GM12878 (cell line): ENCODE measurements around the gene NEAT1. TPM values are rescaled to one million over a fixed set of nuclear protein-coding genes. Genes with fewer than 3 reads are reported as not detected.

Experiments used
- ATAC-seq: fragments of 200-7000 bp; cut with Tn5 transposase; 3 replicates; pipeline ENCODE4 v1.9.1; 2020; ENCODE audit warnings: mild to moderate bottlenecking, moderate library complexity
- BruUV-seq: library from RNA; stranded (reverse); fragments of 400-500 nt; replicated peaks from 2 replicates; lab custom pipeline; 2021; lab: Mats Ljungman, UMichigan
- CTCF ChIA-PET: fragments of 300-600 bp; sonication (Branson Sonifier 250); formaldehyde crosslinking; extraction: SDS; loops from one replicate; lab custom pipeline; 2021; ENCODE audit warnings: inconsistent platforms; lab: Yijun Ruan, JAX
- POLR2A ChIA-PET: fragments of 350-600 bp; formaldehyde crosslinking; extraction: SDS; loops from one replicate; lab custom pipeline; 2021; ENCODE audit warnings: inconsistent platforms; lab: Charles Lee
- RAD21 ChIA-PET: fragments of 300-600 bp; sonication (Branson Sonifier 250); formaldehyde crosslinking; loops from one replicate; lab custom pipeline; 2023; ENCODE audit warnings: antibody characterized with exemption; ENCODE audit not compliant: unreplicated experiment; lab: Charles Lee
- SMC1A ChIA-PET: fragments of 300-600 bp; sonication (Branson Sonifier 250); formaldehyde crosslinking; loops from one replicate; lab custom pipeline; 2023; ENCODE audit not compliant: unreplicated experiment, uncharacterized antibody; lab: Charles Lee
- DNase-seq: peaks from one replicate; pipeline ENCODE4 v3.0.0-alpha.2; 2011; ENCODE audit warnings: low read depth, low spot score
- FAIRE-seq: peaks from 3 replicates; lab custom pipeline; 2011; peaks lifted over from hg19 to GRCh38; lab: Jason Lieb, UNC
- H2AFZ ChIP-seq: 2 replicates; pipeline ENCODE4 v1.6.0; 2011; ENCODE audit warnings: low read depth, low read length, control low read depth; ENCODE audit not compliant: control insufficient read depth
- H3K27ac ChIP-seq: 2 replicates; pipeline ENCODE4 v1.5.1; 2011; ENCODE audit warnings: control low read depth; ENCODE audit not compliant: control insufficient read depth, insufficient read depth
- H3K27me3 ChIP-seq, 2 experiments: replicated peaks in 1 of 2; 2 replicates each; pipeline versions ENCODE4 v1.6.0 to v1.6.1; 2011; ENCODE audit warnings: low read length in 1 of 2; ENCODE audit not compliant: control insufficient read depth in 2 of 2, insufficient read depth in 2 of 2
- H3K36me3 ChIP-seq, 2 experiments: 2 replicates each; pipeline ENCODE4 v1.5.1; 2011; ENCODE audit warnings: low read length in 1 of 2; ENCODE audit not compliant: control insufficient read depth in 2 of 2, insufficient read depth in 2 of 2
- H3K4me1 ChIP-seq: 2 replicates; pipeline ENCODE4 v1.6.1; 2011; ENCODE audit warnings: mild to moderate bottlenecking, low read length, moderate library complexity, mixed read lengths; ENCODE audit not compliant: control insufficient read depth, insufficient read depth
- H3K4me2 ChIP-seq: 2 replicates; pipeline ENCODE4 v1.6.0; 2011; ENCODE audit warnings: control low read depth; ENCODE audit not compliant: control insufficient read depth, insufficient read depth
- H3K4me3 ChIP-seq: fragments of 200-600 bp; sonication (generic); 2 replicates; pipeline ENCODE4 v1.5.1; 2016
- H3K79me2 ChIP-seq: 2 replicates; pipeline ENCODE4 v1.6.0; 2011; ENCODE audit warnings: low read length; ENCODE audit not compliant: control insufficient read depth, insufficient read depth
- H3K9ac ChIP-seq: 2 replicates; pipeline ENCODE4 v1.8.0; 2011; ENCODE audit warnings: low read length, control low read depth, mixed read lengths; ENCODE audit not compliant: control insufficient read depth, insufficient read depth
- H3K9me3 ChIP-seq: replicated peaks from 3 replicates; pipeline ENCODE4 v1.5.1; 2011; ENCODE audit warnings: mild to moderate bottlenecking, low read length; ENCODE audit not compliant: control insufficient read depth, insufficient read depth
- H4K20me1 ChIP-seq: 2 replicates; pipeline ENCODE4 v1.6.0; 2011; ENCODE audit not compliant: control insufficient read depth, insufficient read depth
- BCLAF1 ChIP-seq: fragments of 450-650 bp; IDR thresholded peaks from 2 replicates; pipeline ENCODE4 v1.6.1; 2017; ENCODE audit warnings: antibody characterized with exemption, mild to moderate bottlenecking, moderate library complexity
- BHLHE40 ChIP-seq, 2 experiments: fragments of 450-650 bp in 1 of 2; IDR thresholded peaks; 2 replicates each; pipeline ENCODE4 v1.6.1; 2011 to 2017; ENCODE audit warnings: low read depth in 2 of 2, borderline replicate concordance in 1 of 2, improper control_type of control experiment in 1 of 2, low read length in 1 of 2, mild to moderate bottlenecking in 1 of 2
- NFXL1 ChIP-seq: fragments of 450-650 bp; IDR thresholded peaks from 2 replicates; pipeline ENCODE4 v1.6.1; 2017; ENCODE audit warnings: antibody characterized with exemption, mild to moderate bottlenecking, borderline replicate concordance
- POLR2AphosphoS2 ChIP-seq: IDR thresholded peaks from 2 replicates; pipeline ENCODE4 v1.6.1; 2011; ENCODE audit warnings: low read depth, mild to moderate bottlenecking, low read length, improper control_type of control experiment, moderate library complexity
- USF2 ChIP-seq: IDR thresholded peaks from 2 replicates; pipeline ENCODE4 v1.6.1; 2011; ENCODE audit warnings: low read depth, low read length, improper control_type of control experiment, borderline replicate concordance
- WRNIP1 ChIP-seq: IDR thresholded peaks from 2 replicates; pipeline ENCODE4 v1.6.1; 2011; ENCODE audit warnings: low read depth, low read length, improper control_type of control experiment, borderline replicate concordance
- WGBS: methylation state at CpG from one replicate; pipeline ENCODE4 v1.1.6; 2016; ENCODE audit warnings: low lambda C conversion rate; ENCODE audit not compliant: insufficient replicate concordance, insufficient coverage; ENCODE audit errors: missing lambda C conversion rate; 5-methylcytosine and 5-hydroxymethylcytosine counted together
- in situ Hi-C: fragments of 300-500 bp; cut with MboI; formaldehyde crosslinking; loops from 9 replicates; pipeline ENCODE4 v1.14.3; 2018; ENCODE audit warnings: mixed read lengths
- intact Hi-C: fragments of 100-400 bp; cut with micrococcal nuclease; formaldehyde crosslinking; loops from one replicate; pipeline ENCODE4 v1.14.2; 2022; ENCODE audit not compliant: unreplicated experiment
- polyA plus RNA-seq, 11 experiments: library from polyadenylated mRNA; depleted of rRNA in 4 of 11; unstranded in 6 of 11; stranded (reverse) in 5 of 11; fragments of >200 nt; fragmentation: Nextera tagmentation in 4 of 11; fragmentation: Illumina TruSeq in 1 of 11; extraction: Ambion mirVana in 4 of 11; extraction: Trizol in 1 of 11; gene quantifications; 1 replicate in 1 of 11; 2 replicates in 10 of 11; pipeline versions ENCODE4 v1.2.1 to v1.2.3, GENCODE V29; 2011 to 2016; ENCODE audit warnings: inconsistent platforms in 2 of 11, missing spikeins in 2 of 11, low read depth in 1 of 11
- total RNA-seq, 4 experiments: library from RNA; depleted of rRNA in 3 of 4; stranded (reverse); fragments of >200 nt in 3 of 4; fragmentation: Illumina TruSeq in 1 of 4; extraction: Trizol in 1 of 4; gene quantifications; 2 replicates each; pipeline versions ENCODE4 v1.2.1 to v1.2.3, GENCODE V29; 2013 to 2021

NEAT1 gene
- total and polyA plus RNA-seq, 10 of the 15 experiments (the other 5 are each of a cell fraction or from before 2014, with no cell fraction given): 13.6 to 328 (median 69.4) TPM

GRCh38 chr11:65378928-65379638 lies 43.5 kb upstream of the NEAT1 start:
- no peaks in the 10 kb centered on the region for H4K20me1 ChIP-seq
- H3K4me3 ChIP-seq: no peak overlapping the region
- no peak overlapping the region for H2AFZ ChIP-seq
- H3K9ac ChIP-seq: no peak overlapping the region
- WGBS: 85% methylated on average over 13 of the region's 14 CpGs
- H3K79me2 ChIP-seq: peaks cover 13% of the 10 kb centered on the region
- ATAC-seq (no peak), DNase-seq (no peak), FAIRE-seq (no peak)
- no peaks in the 10 kb centered on the region for H3K27me3 ChIP-seq
- CTCF ChIA-PET: interaction anchor here (0.7 to 3.5 kb wide), 15 partner anchors 9 to 162 kb away, joined by 3 to 28 read pairs (median 5); no protein-coding TSS in a partner anchor
- peaks cover 0 to 3% of the 10 kb centered on the region in 2 experiments; a peak in 2 of 4 replicates for H3K36me3 ChIP-seq
- peak overlapping the region; percentile 44; the same call in 1 of the 2 replicates for H3K4me2 ChIP-seq
- TF ChIP-seq WRNIP1 (no peak), USF2 (no peak), NFXL1 (no peak), BCLAF1 (no peak), POLR2AphosphoS2 (no peak), BHLHE40 (IDR thresholded peaks at IDR 0.05; ENCODE audit: borderline replicate concordance in 1 of 2, low read depth in 2 of 2, low read length in 1 of 2) (no peak)
- no peaks in the 10 kb centered on the region for H3K9me3 ChIP-seq
- no TSS peak for BruUV-seq
- RAD21 ChIA-PET: interaction anchor here (0.9 to 2.0 kb wide), 16 partner anchors 9 to 131 kb away, joined by 3 to 9 read pairs (median 5); partner anchors contain the start of gene MALAT1
- peaks cover 38% of the 10 kb centered on the region for H3K4me1 ChIP-seq
- POLR2A ChIA-PET: interaction anchor here (1.0 to 2.7 kb wide), 10 partner anchors 9 to 131 kb away, joined by 3 to 14 read pairs (median 4); no protein-coding TSS in a partner anchor
- in situ Hi-C loops (no loop called here), intact Hi-C loops (no loop called here)
- SMC1A ChIA-PET: interaction anchor here (0.8 to 3.6 kb wide), 8 partner anchors 9 to 186 kb away, joined by 3 to 20 read pairs (median 6); no protein-coding TSS in a partner anchor
- no peak overlapping the region for H3K27ac ChIP-seq
